MM.1S (cell line): ENCODE data around the gene FGFRL1.

Experiments used
- DNase-seq: peaks from one replicate; pipeline ENCODE4 v3.0.0-alpha.2; 2015
- H2AFZ ChIP-seq: fragments of 300-600 bp; sonication (generic); 2 replicates; pipeline ENCODE4 v1.6.0; 2016; ENCODE audit warnings: antibody characterized with exemption, low read length
- H3F3A ChIP-seq: fragments of 300-600 bp; sonication (generic); 2 replicates; pipeline ENCODE4 v1.6.1; 2016; ENCODE audit warnings: mild to moderate bottlenecking, antibody characterized with exemption, low read length, moderate library complexity, mixed read lengths; ENCODE audit not compliant: insufficient read depth
- H3K27ac ChIP-seq: fragments of 300-600 bp; sonication (generic); 2 replicates; pipeline ENCODE4 v1.5.1; 2016; ENCODE audit warnings: mild to moderate bottlenecking, low read length
- H3K27me3 ChIP-seq: fragments of 300-600 bp; sonication (generic); replicated peaks from 2 replicates; pipeline ENCODE4 v1.6.0; 2016; ENCODE audit warnings: low read length; ENCODE audit not compliant: insufficient read depth
- H3K36me3 ChIP-seq: fragments of 300-600 bp; sonication (generic); replicated peaks from 2 replicates; pipeline ENCODE4 v1.6.1; 2016; ENCODE audit warnings: mild to moderate bottlenecking, low read length, mixed read lengths; ENCODE audit not compliant: insufficient read depth
- H3K4me1 ChIP-seq: fragments of 300-600 bp; sonication (generic); 2 replicates; pipeline ENCODE4 v1.6.1; 2016; ENCODE audit warnings: low read length, mixed read lengths
- H3K4me2 ChIP-seq: fragments of 300-600 bp; sonication (generic); 2 replicates; pipeline ENCODE4 v1.6.0; 2016; ENCODE audit warnings: low read depth, low read length
- H3K4me3 ChIP-seq: fragments of 300-600 bp; sonication (generic); 2 replicates; pipeline ENCODE4 v1.5.1; 2016; ENCODE audit warnings: low read length, mixed read lengths
- H3K79me2 ChIP-seq: fragments of 300-600 bp; sonication (generic); 2 replicates; pipeline ENCODE4 v1.6.1; 2016; ENCODE audit warnings: mixed run types, low read length, mixed read lengths
- H3K9ac ChIP-seq: fragments of 300-600 bp; sonication (generic); 2 replicates; pipeline ENCODE4 v1.6.1; 2016; ENCODE audit warnings: low read length, mixed read lengths
- H3K9me2 ChIP-seq: fragments of 300-600 bp; sonication (generic); replicated peaks from 2 replicates; pipeline ENCODE4 v1.6.1; 2016; ENCODE audit warnings: mild to moderate bottlenecking, low read length, mixed read lengths; ENCODE audit not compliant: insufficient read depth
- H3K9me3 ChIP-seq: fragments of 300-600 bp; sonication (generic); replicated peaks from 2 replicates; pipeline ENCODE4 v1.6.1; 2016; ENCODE audit warnings: mild to moderate bottlenecking, low read length, mixed read lengths; ENCODE audit not compliant: insufficient read depth
- H4K20me1 ChIP-seq: fragments of 300-600 bp; sonication (generic); 2 replicates; pipeline ENCODE4 v1.6.1; 2016; ENCODE audit warnings: mild to moderate bottlenecking, low read length, moderate library complexity, mixed read lengths; ENCODE audit not compliant: insufficient read depth
- EZH2 ChIP-seq: fragments of 300-600 bp; sonication (generic); optimal IDR thresholded peaks from 2 replicates; pipeline ENCODE3; 2017; ENCODE audit warnings: low read depth, mild to moderate bottlenecking, antibody characterized with exemption, low read length, mixed read lengths
- EZH2phosphoT487 ChIP-seq: fragments of 300-600 bp; sonication (generic); IDR thresholded peaks from 2 replicates; pipeline ENCODE4 v1.6.1; 2018; ENCODE audit warnings: antibody characterized with exemption, low read length
- TF ChIP-seq, protein P1 (sequence below): fragments of 300-600 bp; sonication (generic); IDR thresholded peaks from 2 replicates; pipeline ENCODE4 v1.5.1; 2016; ENCODE audit warnings: antibody characterized with exemption, low read length, mixed read lengths

The FGFRL1 gene

GRCh38 chr4:1060121-1060520 lies 48.7 kb downstream of the FGFRL1 start:
- no peak overlapping the region for H2AFZ ChIP-seq
- H3K9ac ChIP-seq: no peak overlapping the region
- no peaks in the 10 kb centered on the region for H3K36me3 ChIP-seq
- no peaks in the 10 kb centered on the region for H4K20me1 ChIP-seq
- DNase-seq: no peak
- no peaks in the 10 kb centered on the region for H3K9me2 ChIP-seq
- H3K9me3 ChIP-seq: no peaks in the 10 kb centered on the region
- H3K79me2 ChIP-seq: no peaks in the 10 kb centered on the region
- peaks cover 28% of the 10 kb centered on the region for H3K27me3 ChIP-seq
- no peak for TF ChIP-seq EZH2
- TF ChIP-seq, protein P1, sequence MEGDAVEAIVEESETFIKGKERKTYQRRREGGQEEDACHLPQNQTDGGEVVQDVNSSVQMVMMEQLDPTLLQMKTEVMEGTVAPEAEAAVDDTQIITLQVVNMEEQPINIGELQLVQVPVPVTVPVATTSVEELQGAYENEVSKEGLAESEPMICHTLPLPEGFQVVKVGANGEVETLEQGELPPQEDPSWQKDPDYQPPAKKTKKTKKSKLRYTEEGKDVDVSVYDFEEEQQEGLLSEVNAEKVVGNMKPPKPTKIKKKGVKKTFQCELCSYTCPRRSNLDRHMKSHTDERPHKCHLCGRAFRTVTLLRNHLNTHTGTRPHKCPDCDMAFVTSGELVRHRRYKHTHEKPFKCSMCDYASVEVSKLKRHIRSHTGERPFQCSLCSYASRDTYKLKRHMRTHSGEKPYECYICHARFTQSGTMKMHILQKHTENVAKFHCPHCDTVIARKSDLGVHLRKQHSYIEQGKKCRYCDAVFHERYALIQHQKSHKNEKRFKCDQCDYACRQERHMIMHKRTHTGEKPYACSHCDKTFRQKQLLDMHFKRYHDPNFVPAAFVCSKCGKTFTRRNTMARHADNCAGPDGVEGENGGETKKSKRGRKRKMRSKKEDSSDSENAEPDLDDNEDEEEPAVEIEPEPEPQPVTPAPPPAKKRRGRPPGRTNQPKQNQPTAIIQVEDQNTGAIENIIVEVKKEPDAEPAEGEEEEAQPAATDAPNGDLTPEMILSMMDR: no peak
- no peak for TF ChIP-seq EZH2phosphoT487
- H3K4me1 ChIP-seq: no peaks in the 10 kb centered on the region
- H3K4me2 ChIP-seq: no peak overlapping the region
- H3K4me3 ChIP-seq: no peak overlapping the region
- no peak overlapping the region for H3K27ac ChIP-seq
- no peaks in the 10 kb centered on the region for H3F3A ChIP-seq

DNA sequence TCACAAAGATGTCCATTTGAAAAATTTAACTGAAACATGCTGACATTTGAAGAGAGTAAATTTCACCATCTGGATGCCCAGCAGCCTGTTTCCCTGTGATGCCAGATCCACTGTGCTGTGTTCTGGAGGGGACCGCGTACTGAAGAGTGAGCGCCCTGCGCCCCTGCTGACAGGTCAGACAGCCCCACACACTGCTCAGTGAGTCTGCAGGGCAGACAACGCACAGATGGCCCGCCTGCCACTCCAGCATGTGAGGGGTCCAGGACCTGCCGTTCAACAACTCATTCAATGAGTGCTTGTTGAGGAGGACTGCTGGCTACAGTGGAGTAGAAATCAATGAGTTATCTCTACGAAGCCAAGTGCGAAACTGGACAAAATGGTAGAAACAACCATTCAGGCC lies 49.2 kb downstream of the FGFRL1 start:
- H3K4me2 ChIP-seq: no peak overlapping the region
- no peak overlapping the region for H3K27ac ChIP-seq
- TF ChIP-seq, protein P1: no peak
- TF ChIP-seq EZH2 (no peak), EZH2phosphoT487 (no peak)
- no peaks in the 10 kb centered on the region for H4K20me1 ChIP-seq
- no peak overlapping the region for H3K9ac ChIP-seq
- no peak overlapping the region for H2AFZ ChIP-seq
- no peaks in the 10 kb centered on the region for H3K36me3 ChIP-seq
- H3K79me2 ChIP-seq: no peaks in the 10 kb centered on the region
- no peaks in the 10 kb centered on the region for H3F3A ChIP-seq
- no peaks in the 10 kb centered on the region for H3K4me1 ChIP-seq
- DNase-seq: no peak
- H3K27me3 ChIP-seq: peaks cover 25% of the 10 kb centered on the region
- H3K9me3 ChIP-seq: no peaks in the 10 kb centered on the region
- H3K4me3 ChIP-seq: no peak overlapping the region
- no peaks in the 10 kb centered on the region for H3K9me2 ChIP-seq

GRCh38 chr4:1061056-1061700 lies 49.8 kb downstream of the FGFRL1 start:
- no peaks in the 10 kb centered on the region for H3K36me3 ChIP-seq
- H3K79me2 ChIP-seq: no peaks in the 10 kb centered on the region
- no peak overlapping the region for H3K27ac ChIP-seq
- no peaks in the 10 kb centered on the region for H3K9me3 ChIP-seq
- H3F3A ChIP-seq: no peaks in the 10 kb centered on the region
- no peak for DNase-seq
- TF ChIP-seq, protein P1: no peak
- no peak for TF ChIP-seq EZH2phosphoT487
- H3K27me3 ChIP-seq: peaks cover 20% of the 10 kb centered on the region
- H3K9me2 ChIP-seq: no peaks in the 10 kb centered on the region
- H3K4me1 ChIP-seq: no peaks in the 10 kb centered on the region
- no peak overlapping the region for H3K4me2 ChIP-seq
- no peaks in the 10 kb centered on the region for H4K20me1 ChIP-seq
- H3K9ac ChIP-seq: no peak overlapping the region
- H3K4me3 ChIP-seq: no peak overlapping the region
- H2AFZ ChIP-seq: no peak overlapping the region
